PC-3 (cell line): ENCODE data around the gene FOXO4. TPM values are rescaled to one million over a fixed set of nuclear protein-coding genes. Genes with fewer than 3 reads are reported as not detected.
A peak's percentile ranks its signal among the peaks of the same experiment; 100 is the strongest.

Experiments
- ATAC-seq: fragments of 200-7000 bp; cut with Tn5 transposase; 2 replicates; pipeline ENCODE4 v1.9.1; 2020; ENCODE audit warnings: mild to moderate bottlenecking, moderate library complexity
- BruUV-seq: library from RNA; stranded (reverse); fragments of 400-500 nt; replicated peaks from 2 replicates; lab custom pipeline; 2021; lab: Mats Ljungman, UMichigan
- CTCF ChIA-PET: fragments of 300-600 bp; sonication (Branson Sonifier 250); formaldehyde crosslinking; loops from one replicate; lab custom pipeline; 2022; ENCODE audit warnings: antibody characterized with exemption; lab: Charles Lee
- POLR2A ChIA-PET: fragments of 300-600 bp; sonication (Branson Sonifier 250); formaldehyde crosslinking; loops from one replicate; lab custom pipeline; 2022; ENCODE audit warnings: antibody characterized with exemption; ENCODE audit not compliant: unreplicated experiment; lab: Charles Lee
- DNase-seq: peaks from one replicate; pipeline ENCODE4 v3.0.0-alpha.2; 2015
- H2AFZ ChIP-seq: fragments of 300-600 bp; sonication (generic); 2 replicates; pipeline ENCODE4 v1.6.0; 2016; ENCODE audit warnings: antibody characterized with exemption, low read length
- H3F3A ChIP-seq: fragments of 300-600 bp; sonication (generic); one replicate; pipeline ENCODE4 v1.6.0; 2017; ENCODE audit warnings: antibody characterized with exemption, low read length, control low read depth, mild to moderate bottlenecking; ENCODE audit not compliant: unreplicated experiment
- H3K27ac ChIP-seq: fragments of 300-600 bp; sonication (generic); 2 replicates; pipeline ENCODE4 v1.5.1; 2016; ENCODE audit warnings: mild to moderate bottlenecking, low read length
- H3K27me3 ChIP-seq: fragments of 300-600 bp; sonication (generic); 2 replicates; pipeline ENCODE4 v1.6.1; 2016; ENCODE audit warnings: low read length, mixed read lengths
- H3K36me3 ChIP-seq: fragments of 300-600 bp; sonication (generic); 2 replicates; pipeline ENCODE4 v1.6.1; 2016; ENCODE audit warnings: low read depth, mixed run types, low read length, mixed read lengths
- H3K4me1 ChIP-seq: fragments of 300-600 bp; sonication (generic); 2 replicates; pipeline ENCODE4 v1.5.1; 2016; ENCODE audit warnings: low read length; ENCODE audit not compliant: insufficient read depth
- H3K4me2 ChIP-seq: fragments of 300-600 bp; sonication (generic); 2 replicates; pipeline ENCODE4 v1.6.0; 2016; ENCODE audit warnings: low read length
- H3K4me3 ChIP-seq: fragments of 300-600 bp; sonication (generic); 2 replicates; pipeline ENCODE4 v1.5.1; 2016; ENCODE audit warnings: mild to moderate bottlenecking, low read length, mixed read lengths
- H3K79me2 ChIP-seq: fragments of 300-600 bp; sonication (generic); 2 replicates; pipeline ENCODE4 v1.6.1; 2017; ENCODE audit warnings: low read length, mixed read lengths
- H3K9ac ChIP-seq: fragments of 300-600 bp; sonication (generic); 2 replicates; pipeline ENCODE4 v1.6.0; 2016; ENCODE audit warnings: mild to moderate bottlenecking, low read length
- H3K9me2 ChIP-seq: fragments of 300-600 bp; sonication (generic); replicated peaks from 2 replicates; pipeline ENCODE4 v1.6.1; 2016; ENCODE audit warnings: mixed run types, low read length, mixed read lengths
- H3K9me3 ChIP-seq: fragments of 300-600 bp; sonication (generic); 2 replicates; pipeline ENCODE4 v1.6.1; 2016; ENCODE audit warnings: low read length, mixed read lengths
- H4K20me1 ChIP-seq: fragments of 300-600 bp; sonication (generic); 2 replicates; pipeline ENCODE4 v1.6.1; 2016; ENCODE audit warnings: low read length, mixed read lengths
- CTCF ChIP-seq: fragments of 300-600 bp; sonication (generic); conservative IDR thresholded peaks from 2 replicates; pipeline ENCODE4 v1.5.1; 2017; ENCODE audit warnings: antibody characterized with exemption, low read depth, mild to moderate bottlenecking, low read length
- EZH2 ChIP-seq: fragments of 300-600 bp; sonication (generic); IDR thresholded peaks from one replicate; pipeline ENCODE4 v1.6.1; 2017; ENCODE audit warnings: antibody characterized with exemption, mild to moderate bottlenecking, low read length; ENCODE audit not compliant: unreplicated experiment
- EZH2phosphoT487 ChIP-seq: fragments of 300-600 bp; sonication (generic); IDR thresholded peaks from 2 replicates; pipeline ENCODE4 v1.6.1; 2018; ENCODE audit warnings: mild to moderate bottlenecking, antibody characterized with exemption, low read length, borderline replicate concordance
- intact Hi-C: fragments of 100-400 bp; cut with micrococcal nuclease; formaldehyde crosslinking; loops from 2 replicates; pipeline ENCODE4 v1.9.0; 2023
- total RNA-seq: library from RNA; depleted of rRNA; stranded (reverse); fragments of >200 nt; gene quantifications from 2 replicates; pipeline ENCODE4 v1.2.3, GENCODE V29; 2014

Gene FOXO4
- total RNA-seq, 1 experiment from 2014 or later: 5.1 TPM

GRCh38 chrX:71060127-71060526, 35.5 kb upstream of the FOXO4 start:
- H3F3A ChIP-seq: no peaks in the 10 kb centered on the region
- TF ChIP-seq CTCF (no peak), EZH2 (no peak), EZH2phosphoT487 (no peak)
- no peak for DNase-seq
- no TSS peak for BruUV-seq
- H3K9me3 ChIP-seq: no peaks in the 10 kb centered on the region
- H3K27me3 ChIP-seq: no peaks in the 10 kb centered on the region
- H3K4me1 ChIP-seq: 0 out of 2 replicates have a peak, but pooled peaks cover 11% of the 10 kb centered on the region
- POLR2A ChIA-PET: no interaction called here
- CTCF ChIA-PET: no interaction called here
- no peak overlapping the region for H3K27ac ChIP-seq
- no peak for ATAC-seq
- no peak overlapping the region for H3K9ac ChIP-seq
- intact Hi-C loops: no loop called here
- H3K4me2 ChIP-seq: no peak overlapping the region
- H3K79me2 ChIP-seq: peaks cover 12% of the 10 kb centered on the region
- no peaks in the 10 kb centered on the region for H4K20me1 ChIP-seq
- H3K4me3 ChIP-seq: no peak overlapping the region
- no peaks in the 10 kb centered on the region; the same call in 1 of the 2 replicates for H3K36me3 ChIP-seq
- no peak overlapping the region for H2AFZ ChIP-seq
- H3K9me2 ChIP-seq: no peaks in the 10 kb centered on the region

- no TSS peak for BruUV-seq
- Histone ChIP-seq H3K4me3 (peak overlapping the region; percentile 81), H3K27me3 (no peaks in the 10 kb centered on the region), H3K4me2 (peak overlapping the region; percentile 85), H3K9ac (peak overlapping the region; percentile 82), H3K79me2 (peaks cover 35% of the 10 kb centered on the region), H4K20me1 (no peaks in the 10 kb centered on the region), H3K27ac (0 out of 2 replicates have a peak overlapping the region, but pooled peaks have one; percentile 66), H3K4me1 (peaks cover 9% of the 10 kb centered on the region), H2AFZ (peak overlapping the region; percentile 74), H3K9me2 (no peaks in the 10 kb centered on the region), H3F3A (no peaks in the 10 kb centered on the region), H3K36me3 (no peaks in the 10 kb centered on the region), H3K9me3 (no peaks in the 10 kb centered on the region)
- POLR2A ChIA-PET: no interaction called here
- ATAC-seq: no peak
- CTCF ChIA-PET: no interaction called here
- intact Hi-C loops: no loop called here
- DNase-seq: no peak
- TF ChIP-seq EZH2phosphoT487 (no peak), EZH2 (no peak), CTCF (no peak)
Measured at GRCh38 chrX:71067089-71067488, 28.6 kb upstream of the FOXO4 start.

GRCh38 chrX:71067712-71068043, 28.0 kb upstream of the FOXO4 start:
- BruUV-seq: no TSS peak
- Histone ChIP-seq H3K9ac (peak overlapping the region; percentile 82), H3K4me2 (peak overlapping the region; percentile 85), H3K27ac (peak overlapping the region; percentile 66; the same call in 1 of the 2 replicates), H3K36me3 (no peaks in the 10 kb centered on the region), H3K4me1 (peaks cover 13% of the 10 kb centered on the region), H4K20me1 (no peaks in the 10 kb centered on the region), H3K27me3 (no peaks in the 10 kb centered on the region), H3K79me2 (peaks cover 35% of the 10 kb centered on the region), H3K9me3 (no peaks in the 10 kb centered on the region), H3F3A (no peaks in the 10 kb centered on the region), H3K4me3 (peak overlapping the region; percentile 81), H3K9me2 (no peaks in the 10 kb centered on the region), H2AFZ (peak overlapping the region; percentile 74)
- POLR2A ChIA-PET: interaction anchor here (0.6 to 0.7 kb wide), 2 partner anchors 17 to 52 kb away, joined by 4 to 13 read pairs; no protein-coding TSS in a partner anchor
- peak; percentile 6 for DNase-seq
- intact Hi-C loops: no loop called here
- CTCF ChIA-PET: no interaction called here
- no peak for TF ChIP-seq CTCF
- ATAC-seq: peak; percentile 21
